Measurements from ENCODE around the gene PARP1. TPM values are rescaled to one million over a fixed set of nuclear protein-coding genes. Genes with fewer than 3 reads are reported as not detected.
A peak's percentile ranks its signal among the peaks of the same experiment; 100 is the strongest.

Gene PARP1
- total RNA-seq, 2 experiments from 2014 or later, result 128 to 132 TPM

- Mint-ChIP-seq H3K27ac (no peak overlapping the region), H3K9me3 (peaks cover 6% of the 10 kb centered on the region), H3K36me3 (no peaks in the 10 kb centered on the region), H3K27me3 (peaks cover 10% of the 10 kb centered on the region), H3K4me1 (peaks cover 8% of the 10 kb centered on the region), H3K4me3 (no peak overlapping the region)
- DNase-seq (no peak), ATAC-seq (ENCODE audit: low read depth) (no peak)
- POLR2A ChIA-PET, result no interaction called here
Measured at GRCh38 chr1:226337276-226337875, 70.5 kb downstream of the PARP1 start.

GRCh38 chr1:226335661-226336060, 72.2 kb downstream of the PARP1 start:
- no peak for ATAC-seq (ENCODE audit: low read depth)
- no peak for DNase-seq
- H3K27me3 Mint-ChIP-seq, result peaks cover 10% of the 10 kb centered on the region

GRCh38 chr1:226332947-226333346, 74.9 kb downstream of the PARP1 start:
- Mint-ChIP-seq H3K9me3 (no peaks in the 10 kb centered on the region), H3K36me3 (no peaks in the 10 kb centered on the region), H3K27ac (peak overlapping the region; percentile 56), H3K27me3 (peaks cover 4% of the 10 kb centered on the region), H3K4me1 (peaks cover 8% of the 10 kb centered on the region), H3K4me3 (peak overlapping the region; percentile 54)
- ATAC-seq (ENCODE audit: low read depth) (no peak), DNase-seq (no peak)
- POLR2A ChIA-PET, result interaction anchor here (0.7 to 2.9 kb wide), 4 partner anchors 22 to 250 kb away, joined by 3 to 11 read pairs (median 3); partner anchors contain the start of gene LIN9

More at GRCh38 chr1:226335661-226336060, 72.2 kb downstream of the PARP1 start:
- Mint-ChIP-seq H3K27ac (no peak overlapping the region), H3K4me1 (peaks cover 8% of the 10 kb centered on the region), H3K9me3 (peaks cover 5% of the 10 kb centered on the region), H3K4me3 (no peak overlapping the region), H3K36me3 (no peaks in the 10 kb centered on the region)
- POLR2A ChIA-PET, result no interaction called here

GRCh38 chr1:226329237-226329636, 78.7 kb downstream of the PARP1 start:
- no peak overlapping the region for H3K4me3 Mint-ChIP-seq
- DNase-seq (no peak), ATAC-seq (ENCODE audit: low read depth) (no peak)
- POLR2A ChIA-PET, result no interaction called here
- peaks cover 10% of the 10 kb centered on the region for H3K4me1 Mint-ChIP-seq
- H3K27me3 Mint-ChIP-seq, result peaks cover 7% of the 10 kb centered on the region
- no peak overlapping the region for H3K27ac Mint-ChIP-seq
- no peaks in the 10 kb centered on the region for H3K36me3 Mint-ChIP-seq
- H3K9me3 Mint-ChIP-seq, result no peaks in the 10 kb centered on the region

- no peaks in the 10 kb centered on the region for H3K9me3 Mint-ChIP-seq
- H3K27ac Mint-ChIP-seq, result no peak overlapping the region
- no peak for DNase-seq
- H3K4me3 Mint-ChIP-seq, result no peak overlapping the region
- no peak for ATAC-seq (ENCODE audit: low read depth)
- POLR2A ChIA-PET, result no interaction called here
- H3K27me3 Mint-ChIP-seq, result peaks cover 7% of the 10 kb centered on the region
- no peaks in the 10 kb centered on the region for H3K36me3 Mint-ChIP-seq
- peaks cover 3% of the 10 kb centered on the region for H3K4me1 Mint-ChIP-seq
Measured at GRCh38 chr1:226327761-226328162, 80.1 kb downstream of the PARP1 start.

- peaks cover 1% of the 10 kb centered on the region for H3K9me3 Mint-ChIP-seq
- ATAC-seq (ENCODE audit: low read depth) (no peak), DNase-seq (no peak)
- POLR2A ChIA-PET, result no interaction called here
- H3K27ac Mint-ChIP-seq, result no peak overlapping the region
- no peaks in the 10 kb centered on the region for H3K36me3 Mint-ChIP-seq
- H3K4me3 Mint-ChIP-seq, result no peak overlapping the region
- H3K4me1 Mint-ChIP-seq, result peaks cover 2% of the 10 kb centered on the region
- H3K27me3 Mint-ChIP-seq, result peaks cover 11% of the 10 kb centered on the region
Measured at GRCh38 chr1:226325178-226325577, 82.7 kb downstream of the PARP1 start.

- Mint-ChIP-seq H3K27ac (no peak overlapping the region), H3K9me3 (peaks cover 1% of the 10 kb centered on the region), H3K27me3 (peaks cover 11% of the 10 kb centered on the region), H3K36me3 (no peaks in the 10 kb centered on the region), H3K4me1 (peaks cover 2% of the 10 kb centered on the region), H3K4me3 (no peak overlapping the region)
- DNase-seq, result no peak
- ATAC-seq (ENCODE audit: low read depth), result no peak
- POLR2A ChIA-PET, result no interaction called here
Measured at GRCh38 chr1:226324479-226324878, 83.4 kb downstream of the PARP1 start.

- POLR2A ChIA-PET, result interaction anchor here (0.6 kb wide), 1 partner anchor 1245 kb away, joined by 4 read pairs; no protein-coding TSS in a partner anchor
- H3K27ac Mint-ChIP-seq, result no peak overlapping the region
- DNase-seq, result no peak
- H3K36me3 Mint-ChIP-seq, result no peaks in the 10 kb centered on the region
- no peak overlapping the region for H3K4me3 Mint-ChIP-seq
- peaks cover 1% of the 10 kb centered on the region for H3K9me3 Mint-ChIP-seq
- peaks cover 11% of the 10 kb centered on the region for H3K27me3 Mint-ChIP-seq
- peaks cover 2% of the 10 kb centered on the region for H3K4me1 Mint-ChIP-seq
- ATAC-seq (ENCODE audit: low read depth), result no peak
Measured at GRCh38 chr1:226322986-226323385, 84.9 kb downstream of the PARP1 start.

GRCh38 chr1:226320930-226321329, 87.0 kb downstream of the PARP1 start:
- H3K36me3 Mint-ChIP-seq, result no peaks in the 10 kb centered on the region
- DNase-seq (no peak), ATAC-seq (ENCODE audit: low read depth) (no peak)
- H3K4me1 Mint-ChIP-seq, result no peaks in the 10 kb centered on the region
- H3K9me3 Mint-ChIP-seq, result peaks cover 1% of the 10 kb centered on the region
- POLR2A ChIA-PET, result no interaction called here
- no peak overlapping the region for H3K4me3 Mint-ChIP-seq
- H3K27me3 Mint-ChIP-seq, result peaks cover 19% of the 10 kb centered on the region
- H3K27ac Mint-ChIP-seq, result no peak overlapping the region

- no peak overlapping the region for H3K4me3 Mint-ChIP-seq
- no peaks in the 10 kb centered on the region for H3K36me3 Mint-ChIP-seq
- no peak for DNase-seq
- H3K27me3 Mint-ChIP-seq, result peaks cover 33% of the 10 kb centered on the region
- ATAC-seq (ENCODE audit: low read depth), result no peak
- no peaks in the 10 kb centered on the region for H3K4me1 Mint-ChIP-seq
- no peak overlapping the region for H3K27ac Mint-ChIP-seq
- POLR2A ChIA-PET, result interaction anchor here (1.3 kb wide), 1 partner anchor 9 kb away, joined by 3 read pairs; no protein-coding TSS in a partner anchor
- peaks cover 3% of the 10 kb centered on the region for H3K9me3 Mint-ChIP-seq
Measured at GRCh38 chr1:226318471-226318870, 89.4 kb downstream of the PARP1 start.

GRCh38 chr1:226314055-226314454, 93.8 kb downstream of the PARP1 start:
- no peak for DNase-seq
- Mint-ChIP-seq H3K4me1 (peaks cover 11% of the 10 kb centered on the region), H3K36me3 (no peaks in the 10 kb centered on the region), H3K9me3 (peaks cover 1% of the 10 kb centered on the region), H3K27me3 (peaks cover 47% of the 10 kb centered on the region), H3K4me3 (no peak overlapping the region), H3K27ac (no peak overlapping the region)
- ATAC-seq (ENCODE audit: low read depth), result no peak
- POLR2A ChIA-PET, result no interaction called here

- POLR2A ChIA-PET, result no interaction called here
- Mint-ChIP-seq H3K27ac (no peak overlapping the region), H3K4me1 (peaks cover 15% of the 10 kb centered on the region), H3K27me3 (peaks cover 41% of the 10 kb centered on the region), H3K36me3 (no peaks in the 10 kb centered on the region), H3K4me3 (no peak overlapping the region), H3K9me3 (peaks cover 1% of the 10 kb centered on the region)
- DNase-seq (no peak), ATAC-seq (ENCODE audit: low read depth) (no peak)
Measured at GRCh38 chr1:226312065-226312464, 95.8 kb downstream of the PARP1 start.

- ATAC-seq (ENCODE audit: low read depth) (no peak), DNase-seq (no peak)
- POLR2A ChIA-PET, result interaction anchor here (0.8 kb wide), 1 partner anchor 22 kb away, joined by 3 read pairs; no protein-coding TSS in a partner anchor
- Mint-ChIP-seq H3K27me3 (peaks cover 36% of the 10 kb centered on the region), H3K36me3 (no peaks in the 10 kb centered on the region), H3K9me3 (peaks cover 1% of the 10 kb centered on the region), H3K27ac (no peak overlapping the region), H3K4me1 (peaks cover 15% of the 10 kb centered on the region), H3K4me3 (no peak overlapping the region)
Measured at GRCh38 chr1:226311376-226311775, 96.5 kb downstream of the PARP1 start.

Data from activated naive CD8-positive, alpha-beta T cell treated with anti-CD3 and anti-CD28 coated beads, Interleukin-2, amount 10 ng/mL, durations not matched to agents 7 days and 5 days (primary cell).